Measurements from ENCODE around the gene ERP27.
A peak's percentile ranks its signal among the peaks of the same experiment; 100 is the strongest.

ERP27 gene

DNA sequence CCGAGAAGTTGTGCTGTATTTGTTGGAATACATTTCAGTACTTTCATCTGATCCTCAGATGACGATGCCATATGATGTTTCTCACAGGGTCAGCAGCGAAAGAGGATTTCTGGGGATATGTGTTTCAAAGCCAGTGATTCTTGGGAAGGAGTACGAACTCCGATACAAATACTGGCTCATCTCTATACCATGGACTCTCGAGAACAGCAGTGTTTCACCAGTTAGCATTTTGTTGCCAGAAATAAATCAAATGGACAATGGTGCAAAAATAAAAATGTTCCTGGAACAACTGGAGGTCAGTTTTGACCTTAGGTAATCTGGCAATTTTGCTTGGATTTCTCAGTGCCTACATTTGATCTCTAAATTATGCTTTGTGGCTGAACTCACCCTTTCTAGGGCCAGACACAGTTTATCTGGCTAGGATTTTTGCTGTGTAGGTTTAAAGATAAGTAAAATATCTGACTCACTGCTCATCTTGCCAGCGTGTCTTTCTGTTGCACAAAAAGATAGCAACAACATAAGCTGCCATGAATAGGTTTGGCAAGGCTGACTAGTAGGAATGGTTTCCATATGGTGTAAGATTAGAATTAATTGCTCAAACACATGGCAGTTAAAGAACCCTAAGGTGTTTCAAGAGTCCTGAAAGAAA is 41.7 kb downstream of the ERP27 start:
- no peak for DNase-seq

- DNase-seq: no peak
These were observed 44.7 kb downstream of the ERP27 start for GRCh38 chr12:14893506-14894250.

DNA sequence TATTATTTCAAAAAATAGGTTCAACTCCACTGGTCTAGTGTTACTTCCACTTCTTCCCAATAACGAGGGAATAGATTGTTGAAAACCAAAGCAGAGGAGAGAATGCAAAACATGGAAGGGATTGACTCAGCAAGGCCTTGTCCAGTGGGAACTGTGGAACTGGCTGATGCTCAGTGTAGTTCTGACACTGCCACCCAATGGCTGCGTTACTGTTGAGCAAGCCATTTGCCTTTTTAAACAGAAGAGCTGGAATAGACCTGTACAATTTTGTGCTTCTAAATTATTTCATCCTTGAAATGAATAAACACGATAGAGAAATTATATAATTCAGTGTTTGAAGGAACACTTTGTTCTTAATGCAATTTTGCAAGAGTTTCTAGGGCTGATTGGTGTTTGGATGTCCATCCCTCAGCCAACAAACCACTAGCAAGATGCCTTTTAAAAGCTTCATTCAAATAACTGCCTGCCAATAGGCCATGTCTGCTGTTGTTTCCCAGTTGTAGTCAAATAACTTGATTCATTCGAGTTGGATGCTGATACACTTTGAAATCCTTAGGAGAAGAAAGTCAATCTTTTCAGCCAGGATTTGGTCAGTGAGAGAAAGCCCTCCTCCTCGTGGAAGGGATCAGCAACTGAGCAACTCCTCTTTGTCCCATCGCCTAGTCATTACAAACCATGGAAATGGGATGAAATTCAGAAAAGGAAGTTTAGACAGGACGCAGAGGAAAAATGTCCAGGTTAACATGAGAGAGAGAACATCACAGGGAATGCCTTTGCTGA is 45.4 kb downstream of the ERP27 start:
- DNase-seq: no peak

- no peak for DNase-seq
These were observed 47.6 kb downstream of the ERP27 start for GRCh38 chr12:14890701-14891100.

DNA sequence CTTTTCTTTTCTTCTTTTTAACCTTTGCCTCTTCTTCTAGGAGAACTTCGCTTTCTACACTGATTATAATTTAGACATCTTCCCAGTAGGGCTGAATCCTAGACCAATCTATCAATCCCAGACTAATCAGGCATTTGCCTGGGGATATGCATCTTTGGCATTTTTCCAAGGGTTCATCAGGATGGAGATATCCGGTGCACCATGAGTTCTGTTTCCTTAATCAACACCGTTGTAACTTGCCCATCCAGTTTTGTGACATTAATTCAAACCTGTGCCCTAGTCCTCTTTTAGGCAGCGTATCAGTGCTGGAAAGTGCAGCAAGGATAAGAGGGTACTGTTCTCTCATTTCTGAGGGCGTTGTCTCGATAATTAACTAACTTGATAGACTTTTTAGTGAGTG is 52.1 kb downstream of the ERP27 start:
- DNase-seq: no peak

GRCh38 chr12:14885718-14886221 is 52.6 kb downstream of the ERP27 start, which contains the start of gene MGP:
Gene MGP (minus strand): TSS chr12:14885854. CDS start chr12:14885791, 63 bp downstream.
- no peak for DNase-seq

DNA sequence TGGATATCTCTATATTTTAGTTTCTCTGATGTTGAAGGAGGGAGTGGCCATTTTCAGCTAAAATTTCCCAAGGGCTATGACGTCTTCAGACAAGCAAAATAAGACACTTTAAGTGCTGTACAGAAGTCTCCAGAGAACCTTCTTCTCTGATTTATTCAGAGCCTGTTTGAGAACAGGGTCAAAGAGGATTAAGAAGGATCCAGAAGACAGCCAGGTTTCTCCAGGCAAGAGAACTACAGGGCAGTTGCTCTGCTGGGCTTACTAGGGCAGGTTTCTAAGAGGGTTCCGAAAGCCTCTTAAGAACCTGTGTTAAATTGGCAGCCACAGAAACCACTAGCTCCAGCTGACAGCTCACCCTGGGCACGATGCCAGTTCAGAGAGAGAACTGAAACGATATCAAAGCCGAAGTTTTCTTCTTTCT is 53.9 kb downstream of the ERP27 start:
- DNase-seq: peak; percentile 63

- no peak for DNase-seq
These were observed 54.7 kb downstream of the ERP27 start for GRCh38 chr12:14883686-14884085.

DNA sequence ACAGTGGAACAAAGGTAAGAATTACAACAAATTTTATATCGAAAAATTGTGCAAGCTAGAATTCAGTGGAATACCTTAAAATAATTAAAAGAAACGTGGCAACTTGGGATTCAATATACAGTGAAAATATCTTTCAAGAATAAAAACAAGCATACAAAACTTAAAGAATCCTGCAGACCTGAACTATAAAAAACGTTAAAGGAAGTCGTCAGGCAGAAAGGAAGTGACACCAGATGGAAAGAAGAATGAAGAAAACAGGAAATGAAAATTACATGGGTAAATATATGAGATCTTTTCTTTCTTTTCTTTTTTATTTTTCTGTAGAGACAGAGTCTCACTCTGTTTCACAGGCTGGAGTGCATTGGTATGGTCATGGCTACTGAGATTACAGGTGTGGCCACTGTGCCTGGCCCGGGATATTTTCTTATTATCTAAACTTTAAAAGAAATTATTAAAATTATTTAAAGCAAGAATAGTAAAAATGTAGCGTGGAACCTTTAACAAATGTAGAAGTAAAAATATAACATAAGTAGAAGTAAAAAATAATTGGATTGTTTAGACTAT is 57.4 kb downstream of the ERP27 start:
- no peak for DNase-seq

GRCh38 chr12:14879222-14879933 is 59.0 kb downstream of the ERP27 start:
- no peak for DNase-seq

DNA sequence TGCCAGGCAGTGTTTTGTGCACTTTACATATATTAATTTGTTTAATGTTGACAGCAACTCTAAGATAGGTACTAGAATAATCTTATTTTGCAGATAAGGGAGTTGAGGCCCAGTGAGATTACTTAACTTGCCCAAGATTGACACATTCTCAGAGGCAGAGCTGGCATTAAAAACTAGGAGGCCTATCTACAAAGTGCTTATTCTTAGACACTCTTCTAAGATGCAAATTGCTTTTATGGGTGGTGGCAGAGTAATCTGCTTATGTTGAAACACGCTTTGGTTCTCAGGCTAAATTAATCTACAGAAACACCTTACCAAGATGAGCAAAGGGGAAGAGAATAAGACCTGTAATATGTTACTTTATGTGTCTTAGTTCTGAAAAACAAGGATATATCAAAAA is 59.8 kb downstream of the ERP27 start:
- no peak for DNase-seq

GRCh38 chr12:14876833-14877232 is 61.5 kb downstream of the ERP27 start:
- DNase-seq: no peak

GRCh38 chr12:14874882-14875281 is 63.5 kb downstream of the ERP27 start:
- no peak for DNase-seq

- no peak for DNase-seq
These were observed 64.7 kb downstream of the ERP27 start for GRCh38 chr12:14873440-14874185.

GRCh38 chr12:14871886-14872285 is 66.5 kb downstream of the ERP27 start:
- DNase-seq: no peak

DNA sequence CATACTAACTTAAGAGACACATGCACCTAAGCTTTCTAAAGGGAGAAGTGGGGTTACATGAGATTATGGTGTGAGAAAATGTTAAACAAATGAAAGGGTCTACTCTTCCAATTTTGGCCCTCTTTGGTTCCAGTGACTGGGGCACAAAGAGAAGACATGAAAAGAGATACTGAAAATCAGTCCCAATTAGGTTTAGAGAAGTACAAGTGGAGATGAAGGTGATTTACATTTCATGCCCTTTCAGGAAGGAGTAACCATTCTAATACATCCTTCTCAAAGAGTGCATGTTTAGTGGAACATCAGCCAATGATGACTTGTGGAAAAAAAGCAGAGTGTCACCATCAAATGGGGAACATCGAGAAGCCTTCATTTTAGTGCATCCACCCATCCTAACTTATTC is 67.1 kb downstream of the ERP27 start:
- DNase-seq: no peak

GRCh38 chr12:14868916-14869506 is 69.3 kb downstream of the ERP27 start:
- no peak for DNase-seq

Measured in stimulated activated CD4-positive, alpha-beta T cell treated with anti-CD3 and anti-CD28 coated beads, Interleukin-12 subunit alpha, Interleukin-12 subunit beta, amount 100 ng/mL, for 4 hours (primary cell).